NCI-H2227 treated with DMSO at 0.1 percent for 48 hours (cell line): ENCODE results near the gene MYDGF.
"Not testable (repeated sequence)": the region's sequence is repeated elsewhere in the genome, so short reads cannot be mapped to it uniquely, and the experiment has no call there.

Source experiments
- DNase-seq: peaks from one replicate; lab custom pipeline; 2025; lab: John Stamatoyannopoulos, UW

The MYDGF gene

DNA sequence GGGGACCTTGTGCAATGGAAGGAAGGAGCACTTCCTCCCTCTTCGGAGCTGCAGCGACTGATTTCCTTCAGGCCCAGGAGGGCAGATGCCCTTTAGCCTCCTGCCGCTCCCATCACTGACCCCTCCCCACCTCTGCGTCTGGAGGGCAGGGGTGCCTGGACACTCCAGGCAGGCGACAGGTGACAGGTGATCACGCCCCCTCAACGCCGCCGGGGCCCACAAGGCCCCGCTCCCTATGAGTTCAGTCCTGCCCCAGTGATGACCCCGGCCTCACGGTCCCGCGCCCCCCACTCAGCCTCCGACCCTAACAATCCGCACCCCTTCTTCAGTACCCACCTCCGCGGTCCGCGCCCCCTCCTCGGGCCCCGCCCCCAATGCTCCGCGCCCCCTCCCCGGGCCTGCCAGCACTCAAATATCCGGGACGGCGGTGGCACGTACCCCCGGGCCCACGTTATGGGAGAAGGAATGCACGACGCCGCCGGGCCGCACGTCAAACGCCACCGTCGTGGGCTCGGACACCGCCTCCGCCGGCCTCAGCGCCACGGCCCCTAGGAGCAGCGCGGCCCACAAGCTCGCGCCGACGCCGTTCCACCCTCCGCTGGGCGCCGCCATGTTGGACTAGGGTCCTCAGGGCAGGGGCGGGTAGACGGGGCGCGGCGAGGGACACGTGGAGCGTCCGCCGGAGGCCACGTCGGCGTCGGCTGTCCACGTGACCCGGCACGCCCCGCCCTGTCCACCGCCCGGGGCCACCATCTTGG, at the start of gene MYDGF:
TSS of gene MYDGF (minus strand) at position 620 of the 758 bp plus-strand sequence. CDS start at position 612, 8 bp downstream.
- peak; percentile 47 for DNase-seq

DNA sequence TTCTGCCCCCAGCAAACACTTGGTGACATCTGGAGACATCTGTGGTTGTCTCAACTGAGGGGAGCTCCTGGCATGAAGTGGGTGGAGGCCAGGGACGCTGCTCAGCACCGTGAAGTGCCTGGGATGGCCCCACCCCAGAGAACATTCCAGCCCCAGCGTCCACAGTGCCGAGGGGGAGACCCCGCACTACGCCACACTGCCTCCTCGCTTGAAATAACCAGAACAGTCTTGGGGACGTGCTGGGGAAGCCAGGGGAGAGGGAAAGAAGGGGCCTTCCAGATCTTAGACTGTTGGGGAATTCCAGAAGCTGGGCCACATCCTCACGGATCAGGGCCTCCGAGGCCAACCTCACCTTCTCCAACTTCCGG, 49.3 kb upstream of the MYDGF start:
- DNase-seq: no peak

DNA sequence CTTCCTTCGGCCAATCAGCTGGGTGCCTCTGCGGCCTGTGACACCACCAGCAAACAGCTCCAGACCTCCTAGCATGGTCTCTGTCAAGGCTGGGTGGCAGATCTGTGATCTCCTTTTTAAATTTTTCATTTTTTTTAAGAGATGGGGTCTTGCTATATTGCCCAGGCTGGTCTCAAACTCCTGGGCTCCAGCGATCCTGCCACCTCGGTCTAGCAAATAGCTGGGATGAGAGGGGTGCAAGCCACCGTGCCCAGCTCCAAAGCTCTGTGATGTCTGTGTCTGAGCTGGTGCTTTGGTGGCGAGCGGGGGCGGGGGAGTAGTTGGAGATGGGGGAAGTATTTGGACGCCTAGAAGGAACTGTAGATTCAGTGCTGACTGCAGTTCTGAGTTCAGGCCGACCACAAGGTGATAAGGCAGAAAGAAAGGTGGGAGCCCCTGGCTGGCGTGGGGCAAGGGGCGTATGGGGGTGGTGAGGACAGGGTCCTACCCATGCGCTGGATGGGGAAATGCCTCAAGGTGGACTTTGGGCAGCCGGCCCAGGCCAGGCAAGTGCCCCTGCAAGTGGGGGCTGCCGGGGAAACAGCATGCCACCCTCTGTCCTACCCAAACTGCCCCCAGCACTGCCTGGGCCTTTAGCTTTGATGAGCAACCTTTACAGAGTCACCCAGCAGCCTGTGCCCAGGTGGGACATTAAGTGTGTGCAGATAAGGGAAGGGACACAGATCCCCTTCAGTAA, 48.0 kb upstream of the MYDGF start:
- DNase-seq: no peak

DNA sequence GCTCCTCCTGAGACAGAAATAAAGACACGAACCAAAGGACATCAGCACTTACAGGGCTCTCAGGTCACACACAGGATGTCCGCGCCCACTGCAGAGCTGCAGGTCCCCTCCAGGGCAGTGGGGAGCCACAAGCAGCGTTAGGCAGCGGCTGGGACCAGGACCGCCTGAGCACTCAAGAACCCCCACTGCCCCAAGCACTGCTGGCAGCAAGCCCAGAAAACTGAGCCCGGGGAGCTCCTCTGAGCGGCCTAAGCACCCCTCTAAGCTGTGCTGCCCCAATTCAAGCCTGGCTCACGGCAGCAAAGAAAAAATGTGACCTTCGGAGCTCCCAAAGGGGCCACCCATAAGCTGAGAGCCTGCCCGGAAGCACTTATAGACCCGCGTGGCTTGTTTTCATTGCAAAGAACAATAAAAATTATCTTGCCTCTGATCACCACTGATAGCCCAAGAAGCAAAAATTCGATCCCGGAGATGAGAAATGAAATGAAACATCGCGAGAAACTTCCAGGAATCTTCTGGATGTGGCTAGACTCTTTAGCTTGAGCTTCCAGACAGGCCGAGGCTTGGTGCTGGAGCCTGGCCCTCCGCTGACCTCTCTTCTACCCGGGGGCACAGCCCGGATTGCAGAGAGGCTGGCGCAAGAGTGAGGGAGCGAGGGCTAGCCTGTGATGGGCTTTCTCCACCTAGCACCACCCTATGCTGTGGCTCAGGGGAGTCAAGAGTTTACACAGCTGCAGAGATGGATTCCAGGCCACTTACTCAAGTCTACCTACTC, 47.2 kb upstream of the MYDGF start:
- no peak for DNase-seq

DNA sequence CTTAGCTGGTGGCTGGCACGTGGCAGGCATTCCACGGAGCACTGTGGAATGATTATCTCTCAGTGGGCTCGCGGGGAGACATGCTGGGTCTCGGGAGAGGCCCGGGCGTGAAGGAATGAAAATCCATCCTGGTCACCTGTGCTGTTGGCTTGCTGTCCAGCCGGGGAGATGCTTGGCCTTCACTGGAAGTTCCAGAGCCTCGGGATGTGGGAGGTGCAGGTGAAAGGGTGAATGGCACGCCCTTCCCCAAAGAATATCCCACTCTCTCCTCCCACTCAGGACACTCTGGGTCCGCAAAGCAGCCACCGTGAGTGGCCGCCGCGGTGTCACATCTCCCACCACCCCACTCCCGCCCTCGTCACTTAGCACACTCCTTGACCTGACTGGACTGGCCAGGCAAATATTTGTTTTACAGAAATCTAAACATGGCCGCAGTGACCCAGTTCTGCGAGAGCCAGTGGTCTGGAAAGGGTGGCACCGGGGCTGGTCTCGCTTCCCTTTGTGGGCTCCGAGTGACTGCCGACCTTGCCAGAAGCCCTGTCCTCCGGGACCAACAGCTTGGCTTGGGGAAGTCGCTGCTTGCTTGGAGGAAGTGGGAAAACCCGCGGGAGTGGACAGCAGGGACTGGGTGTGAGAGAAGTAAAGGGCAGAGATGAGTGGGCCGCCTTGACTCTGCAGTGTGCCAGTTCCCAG, 45.5 kb upstream of the MYDGF start:
- DNase-seq: no peak

DNA sequence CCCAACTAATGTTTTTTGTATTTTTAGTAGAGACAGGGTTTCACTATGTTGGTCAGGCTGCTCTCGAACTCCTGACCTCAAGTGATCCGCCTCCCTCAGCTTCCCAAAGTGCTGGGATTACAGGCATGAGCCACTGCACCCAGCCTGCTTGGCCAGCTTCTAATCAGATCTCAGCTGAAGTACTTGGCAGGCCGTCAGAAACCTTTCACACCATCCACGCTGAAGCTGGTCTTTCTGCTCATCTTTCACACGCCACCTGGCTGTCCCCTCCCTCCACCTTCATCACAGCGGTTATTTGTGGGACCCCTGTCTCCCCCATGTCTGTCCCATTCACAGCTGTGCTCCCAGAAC, 45.0 kb upstream of the MYDGF start:
- not testable (repeated sequence) for DNase-seq

DNA sequence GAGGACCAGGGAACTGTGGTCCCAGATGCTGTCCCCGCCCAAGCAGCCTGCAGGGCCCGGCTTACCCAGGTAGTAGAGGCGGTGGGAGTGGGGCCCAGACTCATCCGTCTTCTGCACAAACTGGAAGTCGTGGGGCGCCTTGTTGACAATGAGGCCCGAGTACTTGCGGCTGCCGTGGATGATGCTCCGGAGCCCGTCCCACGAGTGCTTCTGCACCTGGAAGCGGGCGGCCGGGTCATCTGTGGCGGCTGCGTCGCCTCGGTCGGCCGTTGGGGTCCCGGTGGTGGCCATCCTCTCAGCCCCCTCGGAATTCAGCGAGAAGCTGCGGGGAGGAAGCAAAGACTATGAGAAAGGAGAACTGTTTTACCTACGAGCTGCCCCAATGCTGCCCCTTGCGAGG, 43.9 kb upstream of the MYDGF start:
- no peak for DNase-seq

DNA sequence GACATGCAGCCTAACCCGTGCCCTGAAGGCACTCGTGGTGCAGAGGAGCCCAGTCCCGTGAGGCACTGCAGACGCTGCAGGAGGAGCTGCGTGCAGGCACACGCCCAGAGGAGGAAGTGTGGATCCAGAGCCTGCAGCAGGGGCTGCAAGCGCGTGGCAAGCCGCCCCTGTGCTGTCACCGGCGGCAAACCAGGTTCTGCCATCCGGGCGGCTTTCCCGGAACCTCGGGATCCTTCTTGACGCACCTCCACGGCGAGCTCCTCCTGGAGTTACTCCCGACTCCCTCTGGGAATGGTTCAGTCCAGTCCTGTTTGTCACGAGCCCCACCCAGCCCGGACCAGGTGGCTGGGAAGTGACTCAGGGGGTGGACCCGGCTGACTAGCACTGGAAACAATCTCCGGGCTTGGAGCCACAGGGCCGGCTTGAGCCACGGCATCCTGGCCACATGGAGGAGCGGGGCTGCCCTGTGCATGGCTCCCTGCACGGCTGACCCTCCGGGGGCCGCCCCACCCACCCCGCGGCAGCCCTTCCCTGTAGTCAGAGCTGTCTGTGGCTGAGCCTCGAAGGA, 43.3 kb upstream of the MYDGF start:
- DNase-seq: no peak

DNA sequence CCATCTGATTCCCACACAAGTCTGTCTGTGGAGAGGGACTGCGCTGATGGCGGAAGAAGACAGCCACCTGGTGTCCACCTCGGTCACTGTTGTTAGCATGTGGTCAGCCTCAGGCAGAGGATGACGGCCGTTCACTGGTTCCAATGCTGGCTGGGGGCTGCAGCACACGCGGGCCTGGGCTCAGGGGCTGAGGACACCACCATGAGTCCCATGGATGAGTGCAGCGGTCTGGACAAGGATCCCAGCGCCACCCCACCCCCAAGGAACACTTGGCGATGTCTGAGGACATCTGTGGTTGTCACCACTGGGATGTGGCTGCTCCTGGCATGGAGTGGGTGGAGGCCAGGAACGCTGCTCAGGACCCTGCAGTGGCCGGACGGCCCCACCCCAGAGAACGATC, 42.6 kb upstream of the MYDGF start:
- DNase-seq: no peak

DNA sequence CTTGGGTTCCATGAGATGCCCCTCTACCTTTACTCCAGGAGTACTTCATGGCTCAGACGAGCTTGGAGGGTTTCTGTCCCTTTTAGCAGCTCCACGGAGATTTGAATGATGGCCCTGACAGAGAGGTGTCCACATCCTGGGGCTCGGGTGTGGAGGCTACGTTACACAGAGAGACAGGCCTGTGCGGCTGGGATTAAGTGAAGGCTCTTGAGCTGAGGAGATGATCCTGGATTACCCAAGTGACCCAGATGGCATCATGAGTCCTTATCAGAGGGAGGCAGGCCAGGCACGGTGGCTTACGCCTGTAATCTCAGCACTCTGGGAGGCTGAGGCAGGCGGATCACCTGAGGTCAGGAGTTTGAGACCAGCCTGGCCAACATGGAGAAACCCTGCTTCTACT, 41.1 kb upstream of the MYDGF start:
- no peak for DNase-seq

DNA sequence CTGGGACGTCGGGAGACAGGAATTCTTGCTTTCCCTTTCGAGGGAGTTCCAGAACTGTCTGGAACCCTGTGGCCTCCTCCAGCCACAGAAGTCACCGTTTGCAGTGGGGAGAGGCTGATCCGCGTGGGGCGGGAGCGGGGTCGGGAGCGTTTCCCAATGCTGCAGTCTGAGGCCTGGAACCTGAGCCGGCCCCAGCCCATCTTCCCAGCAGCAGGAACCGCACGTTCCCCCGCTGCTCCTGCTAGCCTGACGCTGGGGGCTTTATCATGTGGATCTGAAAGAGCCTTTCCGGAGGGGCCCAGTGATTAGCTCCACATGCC, 40.1 kb upstream of the MYDGF start:
- DNase-seq: no peak

DNA sequence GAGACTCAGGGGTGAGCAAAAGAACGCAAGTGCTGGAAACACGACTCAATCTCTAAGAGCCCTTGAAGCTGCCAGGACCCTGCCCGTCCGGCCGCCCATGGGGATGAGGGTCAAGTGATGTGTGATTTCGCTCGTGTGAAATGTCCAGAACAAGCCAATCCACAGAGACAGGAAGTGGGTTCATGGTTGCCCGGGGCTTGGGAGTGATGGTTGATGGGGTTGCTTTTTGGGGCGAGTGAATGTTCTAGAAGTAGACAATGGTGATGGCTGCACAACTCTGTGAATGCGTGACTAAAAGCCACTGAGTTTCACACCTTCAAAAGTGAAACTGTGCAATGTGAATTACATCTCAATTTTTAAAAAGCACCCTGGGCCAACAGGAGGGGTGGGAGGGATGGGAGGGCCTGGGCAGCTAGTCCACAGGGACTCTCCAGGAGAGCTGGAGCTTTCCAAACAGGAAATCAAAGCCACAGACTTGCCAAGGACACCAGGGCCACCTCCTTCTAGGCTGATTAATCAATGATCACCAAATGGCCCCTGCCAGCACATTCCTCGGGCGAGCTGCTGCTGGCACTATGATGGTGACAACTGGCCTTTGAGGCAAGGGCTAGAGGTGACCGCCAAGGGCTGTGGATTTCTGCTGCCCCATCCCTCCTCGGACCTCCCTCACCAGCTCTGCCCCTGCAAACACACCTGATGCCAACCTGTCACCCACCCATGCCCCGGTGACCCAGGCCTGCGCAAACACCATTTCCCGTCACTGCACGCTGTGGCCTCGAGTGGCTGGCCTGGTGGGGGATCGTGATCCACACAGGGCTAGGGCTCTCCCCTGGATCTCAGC, 39.5 kb upstream of the MYDGF start:
- no peak for DNase-seq

DNA sequence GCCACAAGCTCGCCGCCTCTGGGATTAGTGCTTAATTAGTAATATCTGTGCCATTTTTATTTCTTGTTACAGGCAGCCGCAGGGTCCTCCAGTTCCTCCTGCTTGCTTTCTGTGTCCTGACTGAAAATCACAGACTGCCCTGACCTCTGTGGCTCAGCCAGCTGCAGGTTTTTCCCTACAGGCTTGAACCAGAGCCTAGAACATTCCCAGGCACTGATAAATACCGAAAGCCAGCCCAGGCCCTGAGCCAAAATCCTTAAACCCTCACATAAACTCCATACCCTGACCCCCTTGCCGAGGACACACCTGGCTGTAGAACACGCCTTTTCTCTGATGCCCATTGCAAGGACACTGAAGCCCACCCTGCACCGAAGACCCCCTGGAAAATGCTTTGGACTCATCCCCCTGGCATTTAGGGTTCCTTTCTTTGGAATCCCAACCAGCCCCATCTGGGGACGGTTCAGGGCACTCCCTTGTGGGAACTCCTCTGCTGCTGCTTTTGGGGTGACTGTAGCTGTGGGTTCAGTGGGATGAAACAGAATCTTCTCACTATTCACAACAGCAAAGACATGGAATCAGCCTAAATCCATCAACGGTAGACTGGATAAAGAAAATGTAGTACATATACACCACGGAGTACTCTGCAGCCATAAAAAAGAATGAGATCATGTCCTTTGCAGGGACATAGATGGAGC, 38.0 kb upstream of the MYDGF start:
- no peak for DNase-seq

DNA sequence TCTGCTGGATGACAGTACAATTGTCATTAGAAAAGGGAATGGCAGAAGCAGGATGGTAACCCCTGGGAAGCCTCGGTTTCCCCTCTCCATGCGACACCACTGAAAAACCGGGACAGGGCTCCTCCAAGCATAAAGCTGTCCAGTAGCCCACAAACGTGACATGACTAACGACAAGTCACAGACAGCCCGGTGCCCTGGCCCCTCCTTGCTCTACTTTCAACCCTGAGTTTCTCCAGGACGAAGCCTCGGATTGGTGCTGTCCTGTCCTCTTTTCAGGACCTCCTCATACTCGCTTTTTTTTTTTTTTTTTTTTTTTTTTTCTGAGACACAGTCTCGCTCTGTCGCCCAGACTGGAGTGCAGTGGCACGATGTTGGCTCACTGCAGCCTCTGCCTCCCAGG, 37.2 kb upstream of the MYDGF start:
- no peak for DNase-seq

DNA sequence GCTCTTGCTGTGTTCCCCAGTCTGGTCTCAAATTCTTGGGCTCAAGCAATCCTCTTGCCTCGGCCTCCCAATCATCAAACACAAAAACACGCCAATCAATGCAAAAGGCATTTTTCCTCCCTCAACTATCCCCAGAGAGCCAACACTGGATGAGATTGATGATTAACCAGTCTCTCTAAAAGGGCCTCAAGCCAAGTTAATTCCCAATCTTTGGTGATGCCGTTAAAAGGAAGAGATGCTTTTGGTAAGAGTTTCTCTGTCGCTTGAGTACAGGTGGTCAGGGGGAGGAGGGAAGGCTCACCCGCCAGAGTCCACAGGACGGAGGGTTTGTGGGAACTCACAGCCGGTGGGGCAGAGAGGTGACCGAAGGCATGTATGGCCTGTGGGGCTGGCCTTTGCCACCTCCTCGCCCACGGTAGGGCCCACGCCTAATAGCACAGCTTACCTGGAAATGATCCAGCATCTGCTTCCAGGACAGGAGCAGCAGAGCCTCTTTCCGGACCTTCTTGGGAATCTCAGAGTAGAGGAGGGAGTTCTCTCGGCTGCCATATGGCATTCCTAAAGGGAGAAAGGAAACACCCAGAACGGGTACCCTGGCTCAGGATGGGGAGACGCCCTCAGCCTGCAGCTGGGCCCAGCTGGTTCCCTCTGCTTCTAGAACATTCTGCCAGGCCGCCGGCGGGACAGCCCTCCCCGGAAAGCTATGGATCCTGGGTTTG, 35.4 kb upstream of the MYDGF start:
- no peak for DNase-seq

DNA sequence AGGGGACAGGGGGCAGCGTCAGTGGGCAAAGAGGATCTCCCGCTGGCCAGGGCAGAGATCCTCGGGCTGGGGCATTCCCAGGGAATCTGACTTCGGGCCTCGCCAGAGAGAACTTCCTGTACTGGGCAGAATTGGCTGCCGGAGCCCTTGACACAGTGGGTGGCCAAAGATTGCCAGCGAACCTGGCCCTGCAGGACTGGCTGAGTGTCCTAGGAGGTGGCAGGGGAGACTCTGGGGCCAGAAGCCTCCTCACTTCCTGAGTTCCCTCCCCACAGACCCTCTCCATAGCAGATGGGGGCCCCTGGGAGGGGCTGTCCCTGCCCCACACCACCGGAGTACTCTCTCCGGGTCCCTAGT, 34.2 kb upstream of the MYDGF start:
- no peak for DNase-seq

DNA sequence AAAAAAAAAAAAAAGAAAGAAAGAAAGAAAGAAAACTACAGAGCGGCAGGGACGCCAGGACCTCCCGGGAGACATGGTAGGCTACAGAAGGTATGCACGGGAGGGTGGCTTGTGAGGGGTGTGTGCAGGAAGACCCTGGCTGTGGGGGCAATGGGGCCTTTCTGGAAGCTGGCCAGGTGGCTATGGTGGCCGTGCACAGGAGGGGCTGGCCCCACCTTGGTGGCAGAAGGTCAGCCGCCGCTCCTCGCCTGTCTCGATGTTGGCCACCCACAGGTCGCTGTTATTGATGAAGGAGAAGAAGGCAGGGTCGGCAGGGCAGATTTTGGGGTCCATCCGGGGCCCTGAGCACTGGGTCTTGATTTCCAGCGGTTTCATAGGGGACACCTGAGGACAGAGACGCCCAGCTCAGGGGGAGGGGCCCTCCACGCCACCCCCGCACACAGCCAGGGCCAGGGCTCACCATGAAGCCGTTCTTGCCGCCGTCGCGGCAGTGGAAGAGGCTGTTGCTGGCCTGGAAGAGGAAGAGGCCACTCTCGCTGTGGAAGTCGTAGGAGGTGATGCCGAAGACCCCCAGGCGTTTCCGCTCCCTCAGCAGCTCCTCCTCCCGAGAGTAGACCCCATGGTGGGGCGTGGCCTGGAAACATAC, 33.7 kb upstream of the MYDGF start:
- no peak for DNase-seq

DNA sequence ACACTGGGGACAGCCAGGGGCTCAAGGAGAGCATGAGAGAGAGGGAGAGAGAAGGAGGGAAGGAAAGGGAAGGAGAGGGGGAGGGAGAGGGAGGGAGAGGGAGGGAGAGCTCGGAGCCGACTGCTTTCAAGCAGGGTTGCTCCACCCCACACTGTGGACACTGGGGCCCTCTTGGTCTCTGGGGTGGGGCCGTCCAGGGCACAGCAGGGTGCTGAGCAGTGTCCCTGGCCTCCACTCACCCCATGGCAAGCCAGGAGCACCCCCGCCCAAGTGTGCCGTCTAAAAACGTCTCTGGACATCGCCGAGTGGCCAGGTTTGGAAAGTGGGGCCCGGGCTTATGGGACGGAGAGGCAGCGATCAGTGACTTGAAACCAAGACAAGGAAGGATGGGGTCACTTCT, 32.6 kb upstream of the MYDGF start:
- DNase-seq: no peak

DNA sequence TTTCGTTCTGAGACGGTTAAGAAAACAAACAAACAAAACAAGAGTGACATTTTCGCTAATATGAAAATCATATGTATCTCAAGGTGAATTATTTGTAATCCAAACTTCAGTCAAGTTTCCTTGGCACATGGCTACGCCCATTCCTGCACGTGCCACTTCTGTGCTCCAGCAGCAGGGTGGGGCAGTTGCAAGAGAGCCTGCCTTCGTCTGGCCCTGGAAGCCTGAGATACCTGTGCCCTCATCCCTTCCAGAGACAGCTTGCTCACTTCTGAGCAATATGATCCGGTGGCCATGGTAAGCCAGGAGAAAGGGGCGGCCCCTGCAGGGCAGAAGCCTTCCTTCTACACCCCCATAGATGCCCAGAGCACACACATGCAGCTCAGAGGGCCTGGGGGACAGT, 31.4 kb upstream of the MYDGF start:
- no peak for DNase-seq

DNA sequence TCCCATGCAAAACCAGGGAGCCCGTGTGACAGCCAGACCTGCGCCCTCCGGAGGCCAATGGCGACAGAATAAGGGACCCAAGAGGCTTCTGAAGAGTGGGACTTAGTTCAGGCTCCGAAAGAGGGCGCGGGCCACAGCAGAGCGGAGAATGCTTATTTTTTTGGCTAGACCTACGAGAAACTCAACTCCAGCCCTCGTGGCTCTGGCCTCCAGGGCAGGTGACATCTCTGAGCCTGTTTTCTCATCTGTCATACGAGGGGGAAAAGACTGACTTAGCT, 30.5 kb upstream of the MYDGF start:
- DNase-seq: no peak
